Ovary (tissue), 3 donors: ENCODE measurements around the gene ZRSR2.

Source experiments
- EP300 ChIP-seq: sonication (generic); formaldehyde crosslinking; IDR thresholded peaks from one replicate; pipeline ENCODE4 v1.6.1; 2017; ENCODE audit warnings: antibody characterized with exemption
- POLR2A ChIP-seq: fragments of 450-650 bp; IDR thresholded peaks from one replicate; pipeline ENCODE4 v1.6.1; 2017; ENCODE audit warnings: antibody characterized with exemption, mild to moderate bottlenecking, moderate library complexity
- TF ChIP-seq, protein P1 (sequence below), 3 donors: fragments of 450-650 bp in 2 of 3; fragments of 200-600 bp in 1 of 3; IDR thresholded peaks; one replicate each; pipeline versions ENCODE4 v1.5.1 to v1.8.0; 2016 to 2022; ENCODE audit warnings: antibody characterized with exemption in 3 of 3, mild to moderate bottlenecking in 1 of 3
- donor health status: DM: no; HTN: no; CAD: no.

DNA sequence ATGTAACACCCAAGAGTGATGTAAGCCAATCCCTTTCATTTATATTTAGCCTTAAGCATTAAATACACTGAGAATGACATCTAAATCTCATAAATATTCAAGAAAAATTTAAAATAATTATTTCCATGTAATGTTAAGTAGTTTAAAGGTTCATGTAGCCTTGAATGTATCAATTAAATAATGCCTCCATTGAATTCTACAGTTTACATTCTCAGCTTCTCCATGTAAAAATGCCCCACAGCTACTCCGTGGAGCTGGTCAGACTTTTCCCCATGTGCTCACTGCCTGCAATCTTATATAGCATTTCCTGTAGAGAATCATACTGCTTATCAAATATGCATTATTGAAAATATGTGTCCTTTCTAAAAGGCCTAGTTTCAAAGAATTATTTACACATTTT, 38.9 kb downstream of the ZRSR2 start:
- TF ChIP-seq, protein P1, sequence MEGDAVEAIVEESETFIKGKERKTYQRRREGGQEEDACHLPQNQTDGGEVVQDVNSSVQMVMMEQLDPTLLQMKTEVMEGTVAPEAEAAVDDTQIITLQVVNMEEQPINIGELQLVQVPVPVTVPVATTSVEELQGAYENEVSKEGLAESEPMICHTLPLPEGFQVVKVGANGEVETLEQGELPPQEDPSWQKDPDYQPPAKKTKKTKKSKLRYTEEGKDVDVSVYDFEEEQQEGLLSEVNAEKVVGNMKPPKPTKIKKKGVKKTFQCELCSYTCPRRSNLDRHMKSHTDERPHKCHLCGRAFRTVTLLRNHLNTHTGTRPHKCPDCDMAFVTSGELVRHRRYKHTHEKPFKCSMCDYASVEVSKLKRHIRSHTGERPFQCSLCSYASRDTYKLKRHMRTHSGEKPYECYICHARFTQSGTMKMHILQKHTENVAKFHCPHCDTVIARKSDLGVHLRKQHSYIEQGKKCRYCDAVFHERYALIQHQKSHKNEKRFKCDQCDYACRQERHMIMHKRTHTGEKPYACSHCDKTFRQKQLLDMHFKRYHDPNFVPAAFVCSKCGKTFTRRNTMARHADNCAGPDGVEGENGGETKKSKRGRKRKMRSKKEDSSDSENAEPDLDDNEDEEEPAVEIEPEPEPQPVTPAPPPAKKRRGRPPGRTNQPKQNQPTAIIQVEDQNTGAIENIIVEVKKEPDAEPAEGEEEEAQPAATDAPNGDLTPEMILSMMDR (IDR thresholded peaks at IDR 0.05) = no peak
- TF ChIP-seq POLR2A = no peak
- no peak for TF ChIP-seq EP300
